Astrocyte (in vitro differentiated cells and primary cell): ENCODE data around the gene OR52A1. TPM values are rescaled to one million over a fixed set of nuclear protein-coding genes. Genes with fewer than 3 reads are reported as not detected.
"Not testable (repeated sequence)": the region's sequence is repeated elsewhere in the genome, so short reads cannot be mapped to it uniquely, and the experiment has no call there.

ENCODE experiments used
- DNase-seq: peaks from one replicate; pipeline ENCODE4 v3.0.0-alpha.2; 2010; ENCODE audit warnings: low read depth
- FAIRE-seq: peaks from 2 replicates; lab custom pipeline; 2011; peaks lifted over from hg19 to GRCh38; lab: Jason Lieb, UNC
- H2AFZ ChIP-seq: 2 replicates; pipeline ENCODE4 v1.6.0; 2012; ENCODE audit warnings: low read depth, low read length, inconsistent platforms
- H3K27ac ChIP-seq: 2 replicates; pipeline ENCODE4 v1.5.1; 2011; ENCODE audit warnings: low read depth, low read length, inconsistent platforms
- H3K27me3 ChIP-seq: 2 replicates; pipeline ENCODE4 v1.6.0; 2011; ENCODE audit warnings: low read length, inconsistent platforms; ENCODE audit not compliant: insufficient read depth
- H3K36me3 ChIP-seq: 2 replicates; pipeline ENCODE4 v1.5.1; 2011; ENCODE audit warnings: low read length, inconsistent platforms; ENCODE audit not compliant: insufficient read depth
- H3K4me1 ChIP-seq: 2 replicates; pipeline ENCODE4 v1.5.1; 2011; ENCODE audit warnings: low read length, inconsistent platforms; ENCODE audit not compliant: insufficient read depth
- H3K4me2 ChIP-seq: 2 replicates; pipeline ENCODE4 v1.6.0; 2012; ENCODE audit warnings: low read length, inconsistent platforms
- H3K4me3 ChIP-seq: 2 replicates; pipeline ENCODE4 v1.5.1; 2011; ENCODE audit warnings: low read depth, mild to moderate bottlenecking, low read length, inconsistent platforms; ENCODE audit not compliant: insufficient read depth
- H3K79me2 ChIP-seq: 2 replicates; pipeline ENCODE4 v1.6.0; 2012; ENCODE audit warnings: mild to moderate bottlenecking, low read length, inconsistent platforms; ENCODE audit not compliant: insufficient read depth
- H3K9ac ChIP-seq: 2 replicates; pipeline ENCODE4 v1.6.0; 2012; ENCODE audit warnings: mild to moderate bottlenecking, low read length, inconsistent platforms
- H3K9me3 ChIP-seq: 2 replicates; pipeline ENCODE4 v1.5.1; 2012; ENCODE audit warnings: low read depth, mild to moderate bottlenecking, low read length, inconsistent platforms; ENCODE audit not compliant: insufficient read depth
- H4K20me1 ChIP-seq: 2 replicates; pipeline ENCODE4 v1.6.0; 2012; ENCODE audit warnings: low read length, inconsistent platforms; ENCODE audit not compliant: insufficient read depth
- H3K27ac Mint-ChIP-seq: one replicate; pipeline ENCODE4 v1.8.0; 2021; ENCODE audit warnings: mild to moderate bottlenecking, mixed read lengths; ENCODE audit not compliant: unreplicated experiment
- H3K27me3 Mint-ChIP-seq: one replicate; pipeline ENCODE4 v1.8.0; 2021; ENCODE audit warnings: low read depth, mixed read lengths; ENCODE audit not compliant: unreplicated experiment
- H3K36me3 Mint-ChIP-seq: one replicate; pipeline ENCODE4 v1.8.0; 2021; ENCODE audit warnings: low read depth, mixed read lengths; ENCODE audit not compliant: unreplicated experiment
- H3K4me1 Mint-ChIP-seq: one replicate; pipeline ENCODE4 v1.8.0; 2021; ENCODE audit warnings: low read depth, mixed read lengths; ENCODE audit not compliant: unreplicated experiment
- H3K4me3 Mint-ChIP-seq: one replicate; pipeline ENCODE4 v1.8.0; 2021; ENCODE audit warnings: mild to moderate bottlenecking, moderate library complexity, mixed read lengths; ENCODE audit not compliant: unreplicated experiment
- H3K9me3 Mint-ChIP-seq: one replicate; pipeline ENCODE4 v1.8.0; 2021; ENCODE audit warnings: mild to moderate bottlenecking, mixed read lengths; ENCODE audit not compliant: unreplicated experiment
- CTCF ChIP-seq: IDR thresholded peaks from 2 replicates; pipeline ENCODE4 v1.5.1; 2011; ENCODE audit warnings: low read depth, mild to moderate bottlenecking, inconsistent platforms, low read length, moderate library complexity; ENCODE audit not compliant: insufficient read depth
- total RNA-seq: library from RNA; stranded (reverse); gene quantifications from 2 replicates; pipeline ENCODE4 v1.2.1, GENCODE V29; 2021

Gene OR52A1
- total RNA-seq, 1 donor from 2014 or later: not detected

- H3K4me1 Mint-ChIP-seq, H2AFZ ChIP-seq, H3K9me3 Mint-ChIP-seq, H3K79me2 ChIP-seq, H3K27ac ChIP-seq, H3K36me3 Mint-ChIP-seq, H3K4me2 ChIP-seq, H3K27me3 ChIP-seq, DNase-seq, H4K20me1 ChIP-seq, H3K4me1 ChIP-seq, H3K4me3 Mint-ChIP-seq, H3K9me3 ChIP-seq, H3K4me3 ChIP-seq, H3K9ac ChIP-seq, H3K27ac Mint-ChIP-seq, FAIRE-seq, H3K36me3 ChIP-seq, H3K27me3 Mint-ChIP-seq: not testable (repeated sequence)
These were observed 10.2 kb upstream of the OR52A1 start for GRCh38 chr11:5164807-5165206.

- not testable (repeated sequence) for H3K27me3 Mint-ChIP-seq, DNase-seq, H3K4me1 ChIP-seq, H3K9me3 ChIP-seq, H3K4me3 Mint-ChIP-seq, H4K20me1 ChIP-seq, H3K27me3 ChIP-seq, H3K9ac ChIP-seq, FAIRE-seq, H3K4me3 ChIP-seq, H3K79me2 ChIP-seq, H3K4me2 ChIP-seq, H3K36me3 Mint-ChIP-seq, H3K4me1 Mint-ChIP-seq, H3K27ac ChIP-seq, H3K36me3 ChIP-seq, H3K9me3 Mint-ChIP-seq, H3K27ac Mint-ChIP-seq, H2AFZ ChIP-seq
These were observed 6.5 kb upstream of the OR52A1 start for GRCh38 chr11:5161045-5161444.

- not testable (repeated sequence) for H3K4me1 Mint-ChIP-seq, H3K36me3 ChIP-seq, H4K20me1 ChIP-seq, DNase-seq, H3K4me3 Mint-ChIP-seq, H3K36me3 Mint-ChIP-seq, H3K27ac ChIP-seq, H3K27ac Mint-ChIP-seq, H3K27me3 ChIP-seq, FAIRE-seq, H3K79me2 ChIP-seq, H3K4me2 ChIP-seq, H3K9me3 Mint-ChIP-seq, H3K27me3 Mint-ChIP-seq, H3K4me1 ChIP-seq, H2AFZ ChIP-seq, H3K4me3 ChIP-seq, H3K9ac ChIP-seq, H3K9me3 ChIP-seq
These were observed 5.7 kb upstream of the OR52A1 start for GRCh38 chr11:5160217-5160616.

GRCh38 chr11:5159806-5160205 is 5.2 kb upstream of the OR52A1 start:
- H3K4me1 Mint-ChIP-seq: no peaks in the 10 kb centered on the region
- H4K20me1 ChIP-seq: no peaks in the 10 kb centered on the region
- FAIRE-seq: no peak

More at GRCh38 chr11:5159806-5160205, 5.2 kb upstream of the OR52A1 start:
- H3K4me1 ChIP-seq: no peaks in the 10 kb centered on the region
- no peak overlapping the region for H3K27ac ChIP-seq
- Mint-ChIP-seq H3K9me3 (peaks cover 1% of the 10 kb centered on the region), H3K36me3 (no peaks in the 10 kb centered on the region), H3K4me3 (no peak overlapping the region), H3K27me3 (peaks cover 2% of the 10 kb centered on the region), H3K27ac (no peak overlapping the region)
- no peaks in the 10 kb centered on the region for H3K27me3 ChIP-seq
- no peak overlapping the region for H2AFZ ChIP-seq
- H3K79me2 ChIP-seq: no peaks in the 10 kb centered on the region
- DNase-seq: no peak
- H3K9ac ChIP-seq: no peak overlapping the region
- no peak for TF ChIP-seq CTCF
- no peak overlapping the region for H3K4me3 ChIP-seq
- H3K9me3 ChIP-seq: no peaks in the 10 kb centered on the region
- no peak overlapping the region for H3K4me2 ChIP-seq
- H3K36me3 ChIP-seq: no peaks in the 10 kb centered on the region
